ENCODE measurements around the gene GPHN.
"Not testable (repeated sequence)": the region's sequence is repeated elsewhere in the genome, so short reads cannot be mapped to it uniquely, and the experiment has no call there.

GPHN gene

GRCh38 chr14:66502836-66503235 lies 5.1 kb upstream of the GPHN start:
- not testable (repeated sequence) for H3K4me1 ChIP-seq (ENCODE audit: control insufficient read depth in 1 of 2, insufficient read depth in 2 of 2, low read length in 2 of 2); H4K12ac ChIP-seq (ENCODE audit: low read depth, low read length); H3K79me2 ChIP-seq (ENCODE audit: control insufficient read depth, insufficient read depth, low read length, poor library complexity); H2BK120ac ChIP-seq (ENCODE audit: insufficient read depth, low read length, poor library complexity); H3K27ac ChIP-seq (ENCODE audit: low read depth, low read length); H3K4ac ChIP-seq (ENCODE audit: low read depth, low read length); H3K27me3 ChIP-seq (ENCODE audit: insufficient read depth, low read length); H3K4me3 ChIP-seq (ENCODE audit: low read depth, low read length); H2BK5ac ChIP-seq (ENCODE audit: low read depth, low read length, poor library complexity); DNase-seq; H3K18ac ChIP-seq (ENCODE audit: low read length); H3K23ac ChIP-seq (ENCODE audit: low read length); H4K8ac ChIP-seq (ENCODE audit: low read depth, low read length); H3K9me3 ChIP-seq (ENCODE audit: insufficient read depth, low read depth, low read length); H2AFZ ChIP-seq (ENCODE audit: insufficient read depth, low read length, poor library complexity); H3K4me2 ChIP-seq (ENCODE audit: low read length); H3K79me1 ChIP-seq (ENCODE audit: low read length); H2BK12ac ChIP-seq (ENCODE audit: low read length); H3K36me3 ChIP-seq (ENCODE audit: control insufficient read depth in 1 of 2, insufficient read depth in 2 of 2, low read length in 2 of 2); H3K14ac ChIP-seq (ENCODE audit: low read length); H4K91ac ChIP-seq (ENCODE audit: low read depth, low read length); H3K9ac ChIP-seq (ENCODE audit: low read length); H2AK5ac ChIP-seq (ENCODE audit: low read length)
- WGBS (ENCODE audit: extremely low coverage, insufficient coverage, insufficient read length): no CpG with 5 or more reads among the region's 5 CpGs

- no peak overlapping the region for H4K91ac ChIP-seq (ENCODE audit: low read depth, low read length)
- no peak overlapping the region for H3K14ac ChIP-seq (ENCODE audit: low read length)
- no peak overlapping the region for H2BK120ac ChIP-seq (ENCODE audit: insufficient read depth, low read length, poor library complexity)
- no peaks in the 10 kb centered on the region for H3K9me3 ChIP-seq (ENCODE audit: insufficient read depth, low read depth, low read length)
- H2BK5ac ChIP-seq (ENCODE audit: low read depth, low read length, poor library complexity): no peak overlapping the region
- no peak overlapping the region for H4K8ac ChIP-seq (ENCODE audit: low read depth, low read length)
- no peak overlapping the region for H2AK5ac ChIP-seq (ENCODE audit: low read length)
- H2BK12ac ChIP-seq (ENCODE audit: low read length): no peak overlapping the region
- WGBS (ENCODE audit: extremely low coverage, insufficient coverage, insufficient read length): no CpG with 5 or more reads among the region's 1 CpG
- H3K23ac ChIP-seq (ENCODE audit: low read length): no peak overlapping the region
- H3K27me3 ChIP-seq (ENCODE audit: insufficient read depth, low read length): no peaks in the 10 kb centered on the region
- H3K36me3 ChIP-seq (ENCODE audit: control insufficient read depth in 1 of 2, insufficient read depth in 2 of 2, low read length in 2 of 2): no peaks in the 10 kb centered on the region
- no peaks in the 10 kb centered on the region for H3K4me1 ChIP-seq (ENCODE audit: control insufficient read depth in 1 of 2, insufficient read depth in 2 of 2, low read length in 2 of 2)
- H3K27ac ChIP-seq (ENCODE audit: low read depth, low read length): no peak overlapping the region
- H2AFZ ChIP-seq (ENCODE audit: insufficient read depth, low read length, poor library complexity): no peak overlapping the region
- H3K4me3 ChIP-seq (ENCODE audit: low read depth, low read length): no peak overlapping the region
- peaks cover 9% of the 10 kb centered on the region for H3K79me1 ChIP-seq (ENCODE audit: low read length)
- no peak overlapping the region for H3K4me2 ChIP-seq (ENCODE audit: low read length)
- DNase-seq: peak in 1 of 2 donors; percentile 1
- no peaks in the 10 kb centered on the region for H3K79me2 ChIP-seq (ENCODE audit: control insufficient read depth, insufficient read depth, low read length, poor library complexity)
- H3K18ac ChIP-seq (ENCODE audit: low read length): no peak overlapping the region
- H4K12ac ChIP-seq (ENCODE audit: low read depth, low read length): no peak overlapping the region
- no peak overlapping the region for H3K9ac ChIP-seq (ENCODE audit: low read length)
- H3K4ac ChIP-seq (ENCODE audit: low read depth, low read length): no peak overlapping the region
These were observed 4.4 kb upstream of the GPHN start for GRCh38 chr14:66503532-66503931.

DNA sequence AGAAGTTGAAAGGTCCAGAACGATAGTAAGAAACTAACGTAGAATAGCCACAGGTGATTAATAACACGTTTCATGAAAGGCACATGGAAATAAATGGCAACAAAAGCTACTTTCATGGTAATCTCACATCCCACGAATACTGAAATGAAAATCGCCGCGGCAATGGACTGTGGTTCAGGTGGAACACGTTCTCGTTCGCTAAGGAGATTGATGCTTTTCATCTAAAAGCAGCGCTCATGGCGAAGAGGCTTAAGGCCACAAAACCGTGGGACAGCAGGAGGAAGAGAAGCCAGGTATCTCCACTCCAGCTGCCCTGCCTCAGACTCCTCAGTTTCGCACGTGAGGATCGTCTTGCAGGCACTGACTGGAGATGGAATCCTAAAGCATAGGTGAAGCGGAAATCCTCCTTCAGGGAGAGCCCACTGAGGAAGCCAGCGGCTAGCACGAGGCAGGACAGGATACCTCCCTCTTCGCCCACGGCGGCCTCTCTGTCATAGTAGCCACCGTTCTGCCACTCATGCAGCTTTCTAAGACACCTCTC lies 696 bp upstream of the GPHN start:
- no peak overlapping the region for H2BK12ac ChIP-seq (ENCODE audit: low read length)
- H4K12ac ChIP-seq (ENCODE audit: low read depth, low read length): peak overlapping the region; percentile 73
- peak overlapping the region; percentile 65 for H3K14ac ChIP-seq (ENCODE audit: low read length)
- peak overlapping the region; percentile 81 for H4K8ac ChIP-seq (ENCODE audit: low read depth, low read length)
- H3K27ac ChIP-seq (ENCODE audit: low read depth, low read length): peak overlapping the region; percentile 37
- H3K4me1 ChIP-seq (ENCODE audit: control insufficient read depth in 1 of 2, insufficient read depth in 2 of 2, low read length in 2 of 2): peaks cover 5 to 7% of the 10 kb centered on the region in 2 experiments
- H2AK5ac ChIP-seq (ENCODE audit: low read length): no peak overlapping the region
- no peak overlapping the region for H3K23ac ChIP-seq (ENCODE audit: low read length)
- H3K18ac ChIP-seq (ENCODE audit: low read length): no peak overlapping the region
- peak overlapping the region; percentile 40 for H2BK120ac ChIP-seq (ENCODE audit: insufficient read depth, low read length, poor library complexity)
- H3K9ac ChIP-seq (ENCODE audit: low read length): peak overlapping the region; percentile 69
- peak overlapping the region; percentile 84 for H3K4me3 ChIP-seq (ENCODE audit: low read depth, low read length)
- no peaks in the 10 kb centered on the region for H3K79me2 ChIP-seq (ENCODE audit: control insufficient read depth, insufficient read depth, low read length, poor library complexity)
- H2BK5ac ChIP-seq (ENCODE audit: low read depth, low read length, poor library complexity): peak overlapping the region; percentile 47
- H3K4ac ChIP-seq (ENCODE audit: low read depth, low read length): no peak overlapping the region
- peak overlapping the region; percentile 14 for H2AFZ ChIP-seq (ENCODE audit: insufficient read depth, low read length, poor library complexity)
- H3K9me3 ChIP-seq (ENCODE audit: insufficient read depth, low read depth, low read length): no peaks in the 10 kb centered on the region
- H3K4me2 ChIP-seq (ENCODE audit: low read length): peak overlapping the region; percentile 93
- WGBS (ENCODE audit: extremely low coverage, insufficient coverage, insufficient read length): no CpG with 5 or more reads among the region's 23 CpGs
- no peak for DNase-seq
- peaks cover 9% of the 10 kb centered on the region for H3K79me1 ChIP-seq (ENCODE audit: low read length)
- H3K36me3 ChIP-seq (ENCODE audit: control insufficient read depth in 1 of 2, insufficient read depth in 2 of 2, low read length in 2 of 2): no peaks in the 10 kb centered on the region
- no peaks in the 10 kb centered on the region for H3K27me3 ChIP-seq (ENCODE audit: insufficient read depth, low read length)
- peak overlapping the region; percentile 41 for H4K91ac ChIP-seq (ENCODE audit: low read depth, low read length)

DNA sequence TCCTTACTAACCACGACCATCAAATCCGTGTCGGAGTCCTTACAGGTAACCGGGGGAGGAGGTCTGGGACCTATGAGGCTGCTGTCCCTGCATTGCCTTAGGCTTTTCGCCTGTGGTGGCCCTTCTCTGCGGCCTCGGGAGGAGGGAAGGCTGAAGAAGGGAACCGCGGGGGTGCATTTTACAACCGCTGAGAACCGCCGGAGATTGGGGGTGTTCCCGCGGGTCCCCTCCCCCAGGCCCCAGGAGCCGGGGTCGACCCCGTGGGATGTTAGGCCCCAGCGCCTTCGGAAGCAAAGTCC lies 549 bp downstream of the GPHN start:
- peak overlapping the region; percentile 70 for H4K8ac ChIP-seq (ENCODE audit: low read depth, low read length)
- no peak for DNase-seq
- H3K9ac ChIP-seq (ENCODE audit: low read length): peak overlapping the region; percentile 35

More for the DNA sequence above, 549 bp downstream of the GPHN start:
- Histone ChIP-seq H3K18ac (ENCODE audit: low read length) (no peak overlapping the region), H3K4me2 (ENCODE audit: low read length) (peak overlapping the region; percentile 93), H3K9me3 (ENCODE audit: insufficient read depth, low read depth, low read length) (no peaks in the 10 kb centered on the region), H3K4me1 (ENCODE audit: control insufficient read depth in 1 of 2, insufficient read depth in 2 of 2, low read length in 2 of 2) (peaks cover 5 to 7% of the 10 kb centered on the region in 2 experiments), H2AK5ac (ENCODE audit: low read length) (no peak overlapping the region), H3K36me3 (ENCODE audit: control insufficient read depth in 1 of 2, insufficient read depth in 2 of 2, low read length in 2 of 2) (no peaks in the 10 kb centered on the region), H4K12ac (ENCODE audit: low read depth, low read length) (no peak overlapping the region), H3K27me3 (ENCODE audit: insufficient read depth, low read length) (no peaks in the 10 kb centered on the region), H3K79me2 (ENCODE audit: control insufficient read depth, insufficient read depth, low read length, poor library complexity) (no peaks in the 10 kb centered on the region), H2BK12ac (ENCODE audit: low read length) (no peak overlapping the region), H4K91ac (ENCODE audit: low read depth, low read length) (no peak overlapping the region), H2BK5ac (ENCODE audit: low read depth, low read length, poor library complexity) (no peak overlapping the region), H2BK120ac (ENCODE audit: insufficient read depth, low read length, poor library complexity) (no peak overlapping the region), H3K4ac (ENCODE audit: low read depth, low read length) (no peak overlapping the region), H3K23ac (ENCODE audit: low read length) (no peak overlapping the region), H3K79me1 (ENCODE audit: low read length) (peaks cover 9% of the 10 kb centered on the region), H3K27ac (ENCODE audit: low read depth, low read length) (no peak overlapping the region), H2AFZ (ENCODE audit: insufficient read depth, low read length, poor library complexity) (peak overlapping the region; percentile 74), H3K4me3 (ENCODE audit: low read depth, low read length) (peak overlapping the region; percentile 84), H3K14ac (ENCODE audit: low read length) (peak overlapping the region; percentile 66)
- WGBS (ENCODE audit: extremely low coverage, insufficient coverage, insufficient read length): no CpG with 5 or more reads among the region's 19 CpGs

Data from trophoblast cell (in vitro differentiated cells and primary cell).